GM13977 (cell line): ENCODE results near the gene KRT2.

Experiments
- DNase-seq: peaks from one replicate; pipeline ENCODE4 v3.0.0; 2012; ENCODE audit warnings: low spot score
- CTCF ChIP-seq: IDR thresholded peaks from 2 replicates; pipeline ENCODE4 v1.5.1; 2012; ENCODE audit warnings: mild to moderate bottlenecking, control low read depth; ENCODE audit not compliant: insufficient read depth; ENCODE audit errors: extremely low read depth, missing control alignments
- in situ Hi-C: fragments of 300-500 bp; cut with MboI; formaldehyde crosslinking; loops from one replicate; pipeline ENCODE4 v1.12.0; 2022; ENCODE audit warnings: low sequenced_read_pairs, low pct_unique_long_range_greater_than_20kb, mixed read lengths, inconsistent platforms; ENCODE audit not compliant: unreplicated experiment

KRT2 gene

DNA sequence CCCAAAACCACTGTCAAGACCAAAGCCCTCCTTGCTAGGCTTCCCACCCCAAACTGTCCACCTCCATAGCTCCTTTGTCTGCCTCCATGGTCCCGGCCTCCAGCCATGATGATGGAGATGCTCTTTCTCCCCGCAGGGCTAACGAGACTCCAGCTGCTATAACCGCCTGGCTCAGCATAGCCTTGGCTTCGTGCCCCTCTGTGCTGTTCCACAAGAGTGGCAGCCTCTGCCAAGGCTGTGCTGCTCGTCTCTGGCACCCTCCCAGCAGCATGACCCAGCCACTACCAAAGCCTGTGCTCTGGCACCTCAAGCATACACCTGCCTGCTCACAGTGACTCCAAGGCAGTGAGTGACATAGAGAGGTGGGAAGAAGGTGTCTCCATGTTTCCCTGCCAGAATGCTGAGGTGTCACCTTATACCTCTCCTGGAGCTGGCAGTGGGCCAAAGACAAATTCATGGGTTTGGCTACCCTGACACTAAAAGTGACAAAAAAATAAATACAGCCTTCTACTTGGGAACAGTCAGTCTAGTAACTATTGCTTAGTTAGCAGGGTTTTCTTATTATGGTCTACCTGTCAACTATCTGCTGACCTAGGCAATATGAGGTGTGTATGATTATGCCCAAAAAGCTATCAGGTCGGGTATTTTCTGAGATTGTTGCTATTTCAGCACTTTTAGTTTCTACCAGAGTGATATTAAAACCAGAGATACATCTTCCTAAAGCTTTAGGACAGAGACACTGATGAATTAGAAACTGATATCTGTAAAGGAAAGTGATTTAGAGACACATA is 17.6 kb downstream of the KRT2 start:
- no peak for DNase-seq
- in situ Hi-C loops, result no loop called here
- no peak for TF ChIP-seq CTCF

- DNase-seq, result no peak
- TF ChIP-seq CTCF, result no peak
Measured at GRCh38 chr12:52633383-52633782, 18.6 kb downstream of the KRT2 start.

GRCh38 chr12:52632656-52633055 is 19.4 kb downstream of the KRT2 start:
- in situ Hi-C loops, result no loop called here
- no peak for TF ChIP-seq CTCF

More at GRCh38 chr12:52633383-52633782, 18.6 kb downstream of the KRT2 start:
- in situ Hi-C loops, result no loop called here

GRCh38 chr12:52631676-52632459 is 20.1 kb downstream of the KRT2 start:
- no peak for DNase-seq
- no peak for TF ChIP-seq CTCF
- in situ Hi-C loops, result no loop called here

More at GRCh38 chr12:52632656-52633055, 19.4 kb downstream of the KRT2 start:
- DNase-seq, result no peak

DNA sequence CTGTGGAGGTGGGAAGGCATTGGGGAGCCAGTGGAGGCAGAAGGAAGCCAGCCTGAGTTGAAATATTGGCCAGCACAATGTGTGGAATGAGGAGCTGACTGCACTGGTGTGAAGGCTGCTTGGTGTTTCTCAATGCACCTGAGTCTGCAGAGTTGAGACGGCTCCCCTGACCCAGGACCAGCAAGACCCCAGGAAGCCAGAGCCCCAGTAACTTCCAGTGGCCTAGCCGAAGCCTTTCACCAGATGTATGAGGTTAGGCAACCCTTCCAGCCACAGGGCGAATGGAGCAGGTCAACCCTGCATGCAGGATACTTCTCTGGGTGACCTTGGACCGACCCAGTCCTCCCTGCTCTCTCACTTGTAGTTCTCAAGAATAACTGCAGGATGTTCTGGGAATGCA is 20.7 kb downstream of the KRT2 start:
- no peak for TF ChIP-seq CTCF
- in situ Hi-C loops, result no loop called here

GRCh38 chr12:52630599-52631200 is 21.3 kb downstream of the KRT2 start:
- in situ Hi-C loops, result no loop called here
- TF ChIP-seq CTCF, result no peak
- DNase-seq, result no peak

More for the DNA sequence above, 20.7 kb downstream of the KRT2 start:
- no peak for DNase-seq
